Activated naive CD4-positive, alpha-beta T cell treated with anti-CD3 and anti-CD28 coated beads, Interleukin-2, amount 50 U/mL, for 24 hours (primary cell): ENCODE data around the gene PDSS1.
A peak's percentile ranks its signal among the peaks of the same experiment; 100 is the strongest.

ENCODE experiments used
- H3K27ac Mint-ChIP-seq: one replicate; pipeline ENCODE4 v1.8.0; 2021; ENCODE audit warnings: mild to moderate bottlenecking, mixed read lengths
- H3K27me3 Mint-ChIP-seq: one replicate; pipeline ENCODE4 v1.8.0; 2021; ENCODE audit warnings: mixed read lengths
- H3K36me3 Mint-ChIP-seq: one replicate; pipeline ENCODE4 v1.8.0; 2021; ENCODE audit warnings: mixed read lengths
- H3K4me1 Mint-ChIP-seq: one replicate; pipeline ENCODE4 v1.8.0; 2021; ENCODE audit warnings: mixed read lengths
- H3K4me3 Mint-ChIP-seq: one replicate; pipeline ENCODE4 v1.8.0; 2021; ENCODE audit warnings: mild to moderate bottlenecking, mixed read lengths
- H3K9me3 Mint-ChIP-seq: one replicate; pipeline ENCODE4 v1.8.0; 2021; ENCODE audit warnings: mixed read lengths

Gene PDSS1

DNA sequence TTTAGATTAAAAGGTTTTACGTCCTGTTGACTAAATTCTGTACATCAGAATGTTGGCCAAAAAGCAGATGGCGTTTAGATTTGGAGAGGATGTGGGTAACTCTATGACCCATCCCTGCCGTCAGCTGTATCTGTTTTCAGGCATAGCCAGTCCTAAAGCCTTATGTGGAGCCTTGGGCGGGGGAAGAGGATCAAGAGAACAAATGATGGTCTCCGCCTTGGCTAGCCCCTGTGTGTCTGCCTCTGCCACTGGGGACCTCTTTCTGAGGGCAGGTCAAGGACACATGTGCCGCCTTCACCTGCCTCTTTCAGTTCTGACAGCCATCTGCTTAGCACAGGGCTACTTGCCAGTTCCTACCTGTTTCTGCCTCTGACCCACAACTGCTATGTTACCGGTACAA is 24.1 kb downstream of the PDSS1 start:
- H3K4me1 Mint-ChIP-seq, result peaks cover 4% of the 10 kb centered on the region
- no peaks in the 10 kb centered on the region for H3K27me3 Mint-ChIP-seq
- H3K27ac Mint-ChIP-seq, result no peak overlapping the region
- H3K4me3 Mint-ChIP-seq, result no peak overlapping the region
- peaks cover 8% of the 10 kb centered on the region for H3K36me3 Mint-ChIP-seq
- no peaks in the 10 kb centered on the region for H3K9me3 Mint-ChIP-seq

- peaks cover 4% of the 10 kb centered on the region for H3K4me1 Mint-ChIP-seq
- H3K9me3 Mint-ChIP-seq, result no peaks in the 10 kb centered on the region
- no peak overlapping the region for H3K4me3 Mint-ChIP-seq
- H3K27ac Mint-ChIP-seq, result no peak overlapping the region
- peaks cover 11% of the 10 kb centered on the region for H3K36me3 Mint-ChIP-seq
- H3K27me3 Mint-ChIP-seq, result no peaks in the 10 kb centered on the region
These were observed 25.5 kb downstream of the PDSS1 start for GRCh38 chr10:26723016-26723415.

DNA sequence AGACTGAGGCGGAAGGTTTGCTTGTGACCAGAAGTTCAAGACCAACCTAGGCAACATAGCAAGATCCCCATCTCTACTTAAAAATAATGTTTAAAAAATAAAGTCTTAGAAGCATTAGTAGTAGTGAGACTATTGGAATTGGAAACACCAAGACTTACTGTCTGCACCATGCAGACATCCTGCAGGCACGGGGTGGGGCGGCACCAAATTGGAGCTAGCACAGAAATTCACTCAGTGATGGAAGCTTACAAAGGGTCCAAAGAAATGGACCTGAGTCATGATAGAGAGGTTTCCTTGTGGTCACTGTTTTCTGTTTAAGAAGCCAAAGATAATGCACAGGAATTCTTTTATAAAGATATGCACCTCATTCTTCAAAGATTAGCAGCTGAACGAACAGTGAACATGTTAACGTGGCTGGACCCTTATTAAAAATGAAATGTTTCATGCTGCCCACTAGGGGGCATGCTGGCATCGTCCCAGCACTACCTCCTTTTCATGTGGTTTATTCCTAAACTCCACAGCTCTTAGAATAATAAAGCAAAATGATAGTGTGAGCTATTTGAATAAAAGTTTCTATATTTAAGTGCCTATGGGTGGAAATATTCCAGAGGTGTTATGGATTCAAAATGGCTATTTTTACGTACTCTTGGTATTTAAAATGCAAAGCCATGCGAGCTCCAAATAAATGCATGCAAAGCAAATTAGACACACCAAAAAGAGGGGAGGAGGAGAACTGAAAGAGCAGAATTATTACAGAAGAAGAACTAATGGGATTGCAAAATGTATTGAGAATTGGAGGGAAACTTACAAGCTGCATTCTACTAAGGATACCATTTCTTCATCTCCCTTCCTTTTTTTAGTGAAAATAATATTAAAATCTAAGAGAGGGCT is 28.6 kb downstream of the PDSS1 start:
- H3K4me1 Mint-ChIP-seq, result peaks cover 4% of the 10 kb centered on the region
- no peaks in the 10 kb centered on the region for H3K27me3 Mint-ChIP-seq
- no peak overlapping the region for H3K4me3 Mint-ChIP-seq
- peaks cover 9% of the 10 kb centered on the region for H3K36me3 Mint-ChIP-seq
- H3K9me3 Mint-ChIP-seq, result no peaks in the 10 kb centered on the region
- no peak overlapping the region for H3K27ac Mint-ChIP-seq

DNA sequence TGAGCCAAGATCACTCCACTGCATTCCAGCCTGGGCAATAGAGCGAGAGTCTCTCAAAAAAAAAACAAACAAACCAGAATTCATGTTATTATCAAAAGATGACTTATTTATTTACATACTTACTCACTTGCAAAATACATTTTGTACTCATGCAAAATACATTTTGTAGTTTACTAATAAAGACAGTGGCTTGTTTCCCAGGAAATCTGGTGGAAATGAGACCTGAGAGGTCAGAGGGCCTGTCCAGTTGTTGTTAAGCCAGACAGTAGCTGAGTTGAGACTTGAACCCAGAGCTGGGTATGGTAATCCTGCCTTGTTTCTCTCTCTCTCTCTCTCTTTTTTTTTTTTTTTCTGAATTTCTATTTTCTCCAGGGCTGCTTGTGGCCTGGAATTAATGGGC is 29.5 kb downstream of the PDSS1 start:
- Mint-ChIP-seq H3K4me3 (no peak overlapping the region), H3K36me3 (peaks cover 9% of the 10 kb centered on the region), H3K27ac (no peak overlapping the region), H3K27me3 (no peaks in the 10 kb centered on the region), H3K4me1 (peaks cover 4% of the 10 kb centered on the region), H3K9me3 (no peaks in the 10 kb centered on the region)

- Mint-ChIP-seq H3K36me3 (peaks cover 9% of the 10 kb centered on the region), H3K4me1 (peaks cover 4% of the 10 kb centered on the region), H3K27me3 (no peaks in the 10 kb centered on the region), H3K9me3 (no peaks in the 10 kb centered on the region), H3K4me3 (no peak overlapping the region), H3K27ac (no peak overlapping the region)
These were observed 31.5 kb downstream of the PDSS1 start for GRCh38 chr10:26728957-26729356.

GRCh38 chr10:26729395-26729794 is 31.9 kb downstream of the PDSS1 start:
- Mint-ChIP-seq H3K4me3 (no peak overlapping the region), H3K27ac (no peak overlapping the region), H3K27me3 (no peaks in the 10 kb centered on the region), H3K9me3 (no peaks in the 10 kb centered on the region), H3K4me1 (peaks cover 4% of the 10 kb centered on the region), H3K36me3 (peaks cover 9% of the 10 kb centered on the region)

DNA sequence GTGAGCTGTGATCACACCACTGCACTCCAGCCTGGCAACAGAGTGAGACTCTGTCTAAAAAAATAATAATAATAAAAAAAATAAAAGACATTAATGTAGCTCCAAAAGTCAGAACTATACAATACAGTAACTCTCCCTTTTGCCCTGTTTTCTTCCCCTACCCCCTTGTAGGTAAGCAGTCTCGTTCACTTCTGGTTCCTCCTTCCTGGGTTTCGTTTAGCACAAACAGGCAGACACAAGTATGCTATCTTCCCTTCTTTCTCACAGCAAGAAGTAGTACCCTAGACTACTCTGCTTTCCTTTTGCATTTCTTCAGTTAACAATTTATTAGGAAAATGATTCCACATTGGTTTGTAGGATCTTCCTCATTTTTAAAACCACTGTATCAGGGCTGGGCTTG is 33.1 kb downstream of the PDSS1 start:
- Mint-ChIP-seq H3K4me3 (no peak overlapping the region), H3K27ac (no peak overlapping the region), H3K27me3 (no peaks in the 10 kb centered on the region), H3K36me3 (peaks cover 10% of the 10 kb centered on the region), H3K9me3 (no peaks in the 10 kb centered on the region), H3K4me1 (peaks cover 4% of the 10 kb centered on the region)

DNA sequence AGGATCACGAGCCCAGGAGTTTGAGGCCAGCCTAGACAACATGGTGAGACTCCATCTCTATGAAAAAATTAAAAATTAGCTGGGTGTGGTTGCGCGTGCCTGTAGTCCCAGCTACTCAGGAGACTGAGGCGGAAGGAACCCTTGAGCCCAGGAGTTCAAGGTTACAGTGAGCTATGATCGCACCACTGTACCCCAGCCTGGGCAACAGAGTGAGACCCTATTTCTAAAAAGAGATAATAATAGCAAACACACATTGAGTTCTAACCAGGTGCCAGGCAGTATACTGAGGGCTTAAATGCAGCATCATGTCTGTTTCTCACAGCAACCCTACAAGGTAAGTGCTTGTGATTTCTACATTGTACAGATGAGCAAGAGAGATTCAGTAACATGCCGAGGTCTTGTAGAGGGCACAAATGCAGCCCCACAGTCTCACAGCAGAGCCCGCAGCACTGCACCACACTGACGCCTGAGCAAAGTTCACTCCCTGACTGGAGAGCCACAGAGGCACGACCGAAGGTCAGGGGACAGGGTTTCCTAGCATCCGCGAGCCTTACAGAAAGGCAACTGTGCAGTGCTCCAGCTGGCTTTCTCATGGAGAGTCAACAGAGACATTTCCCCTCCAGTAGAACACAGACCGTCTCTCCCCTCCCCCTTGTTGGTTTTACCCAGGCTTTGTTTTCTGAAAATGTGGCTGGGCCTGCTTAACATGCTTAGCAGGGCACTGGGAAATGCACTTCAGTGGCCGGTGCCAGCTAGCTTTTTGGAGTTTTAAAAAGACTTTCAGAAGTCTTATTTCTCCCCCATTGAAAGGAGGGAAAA is 36.5 kb downstream of the PDSS1 start:
- H3K4me3 Mint-ChIP-seq, result no peak overlapping the region
- H3K4me1 Mint-ChIP-seq, result peaks cover 1% of the 10 kb centered on the region
- no peaks in the 10 kb centered on the region for H3K9me3 Mint-ChIP-seq
- no peak overlapping the region for H3K27ac Mint-ChIP-seq
- no peaks in the 10 kb centered on the region for H3K27me3 Mint-ChIP-seq
- H3K36me3 Mint-ChIP-seq, result peaks cover 6% of the 10 kb centered on the region

- H3K4me1 Mint-ChIP-seq, result peaks cover 8% of the 10 kb centered on the region
These were observed 37.9 kb downstream of the PDSS1 start for GRCh38 chr10:26735435-26735834.

DNA sequence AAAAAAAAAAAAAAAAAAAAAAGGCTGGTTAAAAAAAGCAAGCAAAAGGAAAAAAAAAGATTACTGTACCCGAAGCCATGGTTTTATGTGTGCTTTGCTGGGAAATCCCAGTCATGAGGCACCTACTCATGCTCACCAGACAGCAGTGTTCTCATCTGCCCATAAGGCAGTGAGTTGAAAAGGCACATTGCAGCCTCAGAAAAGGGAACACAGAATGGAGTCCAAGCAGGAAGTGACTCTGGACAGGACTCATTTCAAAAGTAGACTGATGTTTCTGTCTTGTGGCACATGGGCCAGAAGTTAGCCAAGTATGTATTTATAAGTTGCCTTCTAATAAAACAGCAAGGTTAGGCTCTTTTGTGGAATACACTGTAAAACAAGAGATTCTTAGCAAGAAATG is 40.2 kb downstream of the PDSS1 start:
- Mint-ChIP-seq H3K4me1 (peaks cover 8% of the 10 kb centered on the region), H3K36me3 (peaks cover 18% of the 10 kb centered on the region), H3K4me3 (no peak overlapping the region), H3K9me3 (no peaks in the 10 kb centered on the region), H3K27ac (peak overlapping the region; percentile 30), H3K27me3 (no peaks in the 10 kb centered on the region)

More at GRCh38 chr10:26735435-26735834, 37.9 kb downstream of the PDSS1 start:
- Mint-ChIP-seq H3K9me3 (no peaks in the 10 kb centered on the region), H3K27ac (peak overlapping the region; percentile 3), H3K36me3 (peaks cover 9% of the 10 kb centered on the region), H3K27me3 (no peaks in the 10 kb centered on the region), H3K4me3 (no peak overlapping the region)

GRCh38 chr10:26738301-26738911 is 40.9 kb downstream of the PDSS1 start:
- H3K4me1 Mint-ChIP-seq, result peaks cover 8% of the 10 kb centered on the region
- H3K4me3 Mint-ChIP-seq, result no peak overlapping the region
- no peaks in the 10 kb centered on the region for H3K9me3 Mint-ChIP-seq
- H3K27ac Mint-ChIP-seq, result peak overlapping the region; percentile 12
- peaks cover 18% of the 10 kb centered on the region for H3K36me3 Mint-ChIP-seq
- H3K27me3 Mint-ChIP-seq, result no peaks in the 10 kb centered on the region

GRCh38 chr10:26739071-26739631 is 41.6 kb downstream of the PDSS1 start:
- Mint-ChIP-seq H3K4me3 (no peak overlapping the region), H3K9me3 (no peaks in the 10 kb centered on the region), H3K36me3 (peaks cover 22% of the 10 kb centered on the region), H3K27ac (peak overlapping the region; percentile 92), H3K4me1 (peaks cover 8% of the 10 kb centered on the region), H3K27me3 (no peaks in the 10 kb centered on the region)

DNA sequence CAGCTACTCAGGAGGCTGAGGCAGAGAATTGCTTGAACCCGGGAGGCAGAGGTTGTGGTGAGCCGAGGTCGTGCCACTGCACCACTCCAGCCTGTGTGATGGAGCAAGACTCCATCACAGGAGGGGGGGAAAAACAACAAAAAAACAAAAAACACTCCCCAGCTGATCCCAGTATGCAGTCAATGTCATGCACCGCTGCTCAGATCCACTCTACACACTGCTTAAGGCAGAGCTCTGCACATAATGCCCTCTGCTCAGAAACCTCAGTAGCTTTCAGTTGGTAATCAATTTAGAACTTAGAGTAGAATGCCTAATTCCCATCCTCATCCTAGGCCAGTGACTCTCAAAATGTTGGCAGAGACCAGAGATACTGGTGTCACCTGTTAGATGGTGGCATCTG is 43.9 kb downstream of the PDSS1 start:
- Mint-ChIP-seq H3K27me3 (no peaks in the 10 kb centered on the region), H3K27ac (no peak overlapping the region), H3K9me3 (no peaks in the 10 kb centered on the region), H3K36me3 (peaks cover 23% of the 10 kb centered on the region), H3K4me1 (peaks cover 8% of the 10 kb centered on the region), H3K4me3 (no peak overlapping the region)

- Mint-ChIP-seq H3K4me3 (no peak overlapping the region), H3K27ac (no peak overlapping the region), H3K36me3 (peaks cover 23% of the 10 kb centered on the region), H3K4me1 (peaks cover 8% of the 10 kb centered on the region), H3K27me3 (no peaks in the 10 kb centered on the region), H3K9me3 (no peaks in the 10 kb centered on the region)
These were observed 45.6 kb downstream of the PDSS1 start for GRCh38 chr10:26743091-26743490.

- Mint-ChIP-seq H3K4me3 (no peak overlapping the region), H3K27ac (peak overlapping the region; percentile 44), H3K36me3 (peaks cover 23% of the 10 kb centered on the region), H3K4me1 (peaks cover 8% of the 10 kb centered on the region), H3K27me3 (no peaks in the 10 kb centered on the region), H3K9me3 (no peaks in the 10 kb centered on the region)
These were observed 46.3 kb downstream of the PDSS1 start for GRCh38 chr10:26743841-26744240.
